ENCODE results near the gene TST. TPM values are rescaled to one million over a fixed set of nuclear protein-coding genes. Genes with fewer than 3 reads are reported as not detected.

TST gene
- total RNA-seq, 1 donor from 2014 or later: 20.9 TPM

DNA sequence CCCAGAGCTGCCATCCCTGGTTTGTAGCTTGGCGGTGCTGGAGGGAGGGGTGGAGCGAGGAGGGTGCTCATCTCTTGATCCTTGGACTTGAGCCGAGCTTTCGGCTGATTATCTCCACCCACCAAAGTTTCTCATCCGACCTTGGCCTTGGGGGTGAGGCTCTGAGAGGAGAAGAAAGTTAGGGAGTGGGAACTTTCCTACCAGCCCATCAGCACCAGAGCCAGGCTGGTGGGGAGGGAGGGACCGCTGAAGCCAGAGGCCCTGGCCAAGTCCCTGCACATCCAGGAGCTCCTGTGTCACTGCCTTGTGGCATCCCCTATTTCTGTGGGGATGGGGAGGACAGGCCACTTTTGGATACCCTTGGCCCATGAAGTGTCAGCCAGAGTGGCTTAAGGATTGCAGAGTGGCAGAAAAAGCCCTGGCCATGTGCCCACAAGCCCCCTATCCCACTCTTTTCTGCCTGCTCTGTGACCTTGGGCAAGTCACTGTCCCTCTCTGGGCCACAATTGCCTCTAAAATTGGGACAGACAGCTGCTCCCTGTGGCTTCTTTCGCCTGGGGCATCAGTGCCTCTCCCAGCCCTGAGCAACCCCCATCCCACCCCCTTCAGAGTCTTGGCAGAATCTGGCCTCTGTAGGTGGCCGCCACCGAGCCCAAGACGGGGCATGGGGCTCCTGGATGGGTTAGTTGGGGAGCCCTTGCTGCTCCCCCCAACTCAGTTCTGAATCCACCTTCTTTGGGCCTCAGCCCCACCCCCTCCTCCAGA, 42.5 kb upstream of the TST start:
- H3K4me1 ChIP-seq (ENCODE audit: control insufficient read depth in 3 of 3, insufficient read depth in 3 of 3, low read length in 3 of 3): no peaks in the 10 kb centered on the region
- no peak overlapping the region for H3K9ac ChIP-seq (ENCODE audit: low read depth in 1 of 3, low read length in 3 of 3)
- peaks cover 0 to 6% (median 2%) of the 10 kb centered on the region in 3 donors for H3K36me3 ChIP-seq (ENCODE audit: control insufficient read depth in 3 of 3, insufficient read depth in 3 of 3, low read length in 3 of 3)
- H3K27me3 ChIP-seq (ENCODE audit: control insufficient read depth in 3 of 3, insufficient read depth in 3 of 3, low read length in 3 of 3): peaks cover 4 to 11% (median 5%) of the 10 kb centered on the region in 3 donors
- no peaks in the 10 kb centered on the region for H3K9me3 ChIP-seq (ENCODE audit: control insufficient read depth in 3 of 3, low read length in 3 of 3)
- no peak overlapping the region for H3K4me3 ChIP-seq (ENCODE audit: low read length in 3 of 3)
- no peak overlapping the region for H3K27ac ChIP-seq (ENCODE audit: low read depth, low read length)

GRCh38 chr22:37060801-37061610, 41.8 kb upstream of the TST start:
- Histone ChIP-seq H3K9ac (ENCODE audit: low read depth in 1 of 3, low read length in 3 of 3) (no peak overlapping the region), H3K4me1 (ENCODE audit: control insufficient read depth in 3 of 3, insufficient read depth in 3 of 3, low read length in 3 of 3) (no peaks in the 10 kb centered on the region), H3K9me3 (ENCODE audit: control insufficient read depth in 3 of 3, low read length in 3 of 3) (no peaks in the 10 kb centered on the region), H3K27ac (ENCODE audit: low read depth, low read length) (no peak overlapping the region), H3K4me3 (ENCODE audit: low read length in 3 of 3) (no peak overlapping the region), H3K36me3 (ENCODE audit: control insufficient read depth in 3 of 3, insufficient read depth in 3 of 3, low read length in 3 of 3) (peaks cover 0 to 7% (median 4%) of the 10 kb centered on the region in 3 donors), H3K27me3 (ENCODE audit: control insufficient read depth in 3 of 3, insufficient read depth in 3 of 3, low read length in 3 of 3) (peaks cover 5 to 6% (median 5%) of the 10 kb centered on the region in 3 donors)

DNA sequence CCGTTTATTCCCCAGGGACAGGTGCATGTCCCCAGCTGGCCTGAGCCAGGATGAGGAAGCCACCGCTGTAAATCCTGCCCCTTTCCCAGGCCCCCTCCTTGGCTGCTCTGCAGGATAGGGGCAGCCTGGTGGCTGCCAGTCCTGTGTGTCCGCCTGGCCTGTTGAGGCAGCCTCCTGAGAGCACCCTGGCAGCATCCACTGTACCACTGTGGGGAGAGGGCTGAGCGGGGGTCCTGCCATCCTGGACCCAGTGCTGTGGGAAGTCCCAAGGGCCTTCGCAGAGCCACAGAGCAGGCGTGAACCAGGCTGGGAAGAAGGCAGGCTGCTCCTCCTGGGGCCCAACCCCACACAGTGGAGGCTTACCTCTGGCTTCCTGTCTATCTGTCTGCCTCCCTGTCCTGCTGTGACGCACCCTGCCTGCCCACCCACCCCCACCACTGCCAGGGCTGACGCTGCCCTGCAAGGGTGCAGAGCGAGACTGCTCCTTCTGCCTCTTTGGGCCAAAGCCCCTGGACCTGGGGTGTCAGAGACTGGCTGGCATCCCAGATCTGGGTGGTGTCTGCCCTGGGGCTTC, 40.7 kb upstream of the TST start:
- Histone ChIP-seq H3K36me3 (ENCODE audit: control insufficient read depth in 3 of 3, insufficient read depth in 3 of 3, low read length in 3 of 3) (peaks cover 0 to 10% (median 4%) of the 10 kb centered on the region in 3 donors), H3K9ac (ENCODE audit: low read depth in 1 of 3, low read length in 3 of 3) (no peak overlapping the region), H3K4me1 (ENCODE audit: control insufficient read depth in 3 of 3, insufficient read depth in 3 of 3, low read length in 3 of 3) (no peaks in the 10 kb centered on the region)

DNA sequence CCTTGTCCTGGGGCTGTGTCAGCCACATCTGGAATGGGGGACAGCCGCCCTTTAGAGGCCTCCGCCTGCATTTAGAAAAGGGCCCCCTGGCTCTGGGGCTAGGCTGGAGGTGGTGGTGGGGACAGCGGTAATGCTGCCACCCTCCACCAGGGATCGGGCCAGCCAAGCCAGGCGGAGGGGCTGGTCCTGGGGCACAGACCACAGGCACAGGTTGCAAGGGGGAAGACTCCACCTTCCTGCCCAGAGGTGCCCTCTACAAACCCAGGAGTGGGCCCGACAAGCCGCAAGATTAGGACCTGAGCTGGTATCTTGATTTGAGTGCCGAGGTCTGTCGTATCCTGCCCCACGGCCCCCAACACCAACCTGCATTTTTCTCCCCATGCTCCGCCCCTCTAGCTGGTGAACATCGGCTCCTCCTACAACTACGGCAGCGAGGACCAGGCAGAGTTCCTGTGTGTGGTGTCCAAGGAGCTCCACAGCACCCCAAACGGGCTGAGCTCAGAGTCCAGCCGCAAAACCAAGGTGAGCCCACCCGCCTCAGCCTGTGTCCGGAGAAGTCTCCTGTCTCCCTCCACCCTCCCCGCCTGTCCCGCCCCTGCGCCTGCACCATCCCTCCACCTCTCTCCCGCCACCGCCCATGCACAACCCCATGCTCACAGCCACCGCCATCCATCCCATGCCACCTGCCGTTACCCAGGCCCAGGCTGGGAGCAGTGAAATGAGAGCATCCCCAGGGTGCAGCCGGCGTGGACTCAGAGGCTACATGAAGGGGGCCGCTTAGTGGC, 39.9 kb upstream of the TST start:
- H3K4me3 ChIP-seq (ENCODE audit: low read length in 3 of 3): no peak overlapping the region
- H3K36me3 ChIP-seq (ENCODE audit: control insufficient read depth in 3 of 3, insufficient read depth in 3 of 3, low read length in 3 of 3): peaks cover 0 to 10% (median 4%) of the 10 kb centered on the region in 3 donors
- peaks cover 0 to 5% (median 4%) of the 10 kb centered on the region in 3 donors for H3K27me3 ChIP-seq (ENCODE audit: control insufficient read depth in 3 of 3, insufficient read depth in 3 of 3, low read length in 3 of 3)
- no peak overlapping the region for H3K27ac ChIP-seq (ENCODE audit: low read depth, low read length)
- H3K9ac ChIP-seq (ENCODE audit: low read depth in 1 of 3, low read length in 3 of 3): no peak overlapping the region
- no peaks in the 10 kb centered on the region for H3K4me1 ChIP-seq (ENCODE audit: control insufficient read depth in 3 of 3, insufficient read depth in 3 of 3, low read length in 3 of 3)
- H3K9me3 ChIP-seq (ENCODE audit: control insufficient read depth in 3 of 3, low read length in 3 of 3): no peaks in the 10 kb centered on the region

More for the DNA sequence above, 40.7 kb upstream of the TST start:
- no peak overlapping the region for H3K4me3 ChIP-seq (ENCODE audit: low read length in 3 of 3)
- no peak overlapping the region for H3K27ac ChIP-seq (ENCODE audit: low read depth, low read length)
- no peaks in the 10 kb centered on the region for H3K9me3 ChIP-seq (ENCODE audit: control insufficient read depth in 3 of 3, low read length in 3 of 3)
- peaks cover 0 to 5% (median 4%) of the 10 kb centered on the region in 3 donors for H3K27me3 ChIP-seq (ENCODE audit: control insufficient read depth in 3 of 3, insufficient read depth in 3 of 3, low read length in 3 of 3)

GRCh38 chr22:37057796-37058510, 38.7 kb upstream of the TST start:
- peaks cover 0 to 1% (median 0%) of the 10 kb centered on the region in 3 donors for H3K4me1 ChIP-seq (ENCODE audit: control insufficient read depth in 3 of 3, insufficient read depth in 3 of 3, low read length in 3 of 3)
- no peaks in the 10 kb centered on the region for H3K9me3 ChIP-seq (ENCODE audit: control insufficient read depth in 3 of 3, low read length in 3 of 3)
- H3K36me3 ChIP-seq (ENCODE audit: control insufficient read depth in 3 of 3, insufficient read depth in 3 of 3, low read length in 3 of 3): peaks cover 0 to 10% (median 6%) of the 10 kb centered on the region in 3 donors
- no peak overlapping the region for H3K4me3 ChIP-seq (ENCODE audit: low read length in 3 of 3)
- H3K27ac ChIP-seq (ENCODE audit: low read depth, low read length): no peak overlapping the region
- H3K9ac ChIP-seq (ENCODE audit: low read depth in 1 of 3, low read length in 3 of 3): no peak overlapping the region
- H3K27me3 ChIP-seq (ENCODE audit: control insufficient read depth in 3 of 3, insufficient read depth in 3 of 3, low read length in 3 of 3): peaks cover 2 to 13% (median 4%) of the 10 kb centered on the region in 3 donors

DNA sequence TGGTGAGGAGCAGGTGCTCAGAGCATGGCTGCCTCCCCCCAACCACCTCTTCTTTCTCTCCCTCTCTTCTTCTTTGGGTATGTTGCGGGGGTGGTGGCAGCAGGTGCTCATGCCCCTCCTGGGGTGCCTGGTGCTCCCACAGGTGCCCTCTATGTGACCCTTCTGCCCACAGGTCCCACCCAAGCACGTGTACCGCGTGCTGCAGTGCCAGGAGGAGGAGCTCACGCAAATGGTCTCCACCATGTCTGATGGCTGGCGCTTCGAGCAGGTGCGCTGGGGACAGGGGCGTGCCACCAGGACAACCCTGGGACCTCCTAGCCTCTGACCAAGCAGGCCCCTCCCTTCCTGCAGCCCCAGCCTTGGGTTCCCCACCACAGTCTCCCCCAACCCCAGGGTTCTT, 38.0 kb upstream of the TST start:
- Histone ChIP-seq H3K4me3 (ENCODE audit: low read length in 3 of 3) (no peak overlapping the region), H3K27ac (ENCODE audit: low read depth, low read length) (no peak overlapping the region), H3K4me1 (ENCODE audit: control insufficient read depth in 3 of 3, insufficient read depth in 3 of 3, low read length in 3 of 3) (peaks cover 4 to 8% (median 5%) of the 10 kb centered on the region in 3 donors), H3K9me3 (ENCODE audit: control insufficient read depth in 3 of 3, low read length in 3 of 3) (no peaks in the 10 kb centered on the region), H3K9ac (ENCODE audit: low read depth in 1 of 3, low read length in 3 of 3) (no peak overlapping the region), H3K27me3 (ENCODE audit: control insufficient read depth in 3 of 3, insufficient read depth in 3 of 3, low read length in 3 of 3) (peaks cover 7 to 20% (median 9%) of the 10 kb centered on the region in 3 donors), H3K36me3 (ENCODE audit: control insufficient read depth in 3 of 3, insufficient read depth in 3 of 3, low read length in 3 of 3) (peaks cover 0 to 10% (median 6%) of the 10 kb centered on the region in 3 donors)

DNA sequence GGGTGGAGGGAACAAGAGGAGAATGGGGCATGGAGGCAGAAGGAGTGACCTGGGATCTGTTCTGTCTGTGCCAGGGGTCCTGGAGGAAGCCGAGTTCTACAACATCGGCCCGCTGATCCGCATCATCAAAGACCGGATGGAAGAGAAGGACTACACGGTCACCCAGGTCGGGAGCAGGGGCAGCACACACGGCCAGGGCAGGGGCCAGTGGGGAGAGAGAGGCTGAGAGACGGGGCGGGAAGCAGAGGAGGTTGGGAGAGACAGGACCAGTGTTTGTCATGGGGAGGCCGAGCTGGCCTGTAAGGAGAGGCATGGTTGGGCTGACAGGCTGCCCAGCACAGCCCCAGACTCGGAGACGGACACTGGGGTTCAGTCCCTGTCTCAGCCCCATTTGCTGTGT, 37.0 kb upstream of the TST start:
- H3K4me3 ChIP-seq (ENCODE audit: low read length in 3 of 3): no peak overlapping the region
- peaks cover 12 to 29% (median 13%) of the 10 kb centered on the region in 3 donors for H3K27me3 ChIP-seq (ENCODE audit: control insufficient read depth in 3 of 3, insufficient read depth in 3 of 3, low read length in 3 of 3)
- no peak overlapping the region for H3K9ac ChIP-seq (ENCODE audit: low read depth in 1 of 3, low read length in 3 of 3)
- no peaks in the 10 kb centered on the region for H3K9me3 ChIP-seq (ENCODE audit: control insufficient read depth in 3 of 3, low read length in 3 of 3)
- no peak overlapping the region for H3K27ac ChIP-seq (ENCODE audit: low read depth, low read length)
- H3K36me3 ChIP-seq (ENCODE audit: control insufficient read depth in 3 of 3, insufficient read depth in 3 of 3, low read length in 3 of 3): peaks cover 0 to 10% (median 6%) of the 10 kb centered on the region in 3 donors
- H3K4me1 ChIP-seq (ENCODE audit: control insufficient read depth in 3 of 3, insufficient read depth in 3 of 3, low read length in 3 of 3): peaks cover 7 to 10% (median 8%) of the 10 kb centered on the region in 3 donors

DNA sequence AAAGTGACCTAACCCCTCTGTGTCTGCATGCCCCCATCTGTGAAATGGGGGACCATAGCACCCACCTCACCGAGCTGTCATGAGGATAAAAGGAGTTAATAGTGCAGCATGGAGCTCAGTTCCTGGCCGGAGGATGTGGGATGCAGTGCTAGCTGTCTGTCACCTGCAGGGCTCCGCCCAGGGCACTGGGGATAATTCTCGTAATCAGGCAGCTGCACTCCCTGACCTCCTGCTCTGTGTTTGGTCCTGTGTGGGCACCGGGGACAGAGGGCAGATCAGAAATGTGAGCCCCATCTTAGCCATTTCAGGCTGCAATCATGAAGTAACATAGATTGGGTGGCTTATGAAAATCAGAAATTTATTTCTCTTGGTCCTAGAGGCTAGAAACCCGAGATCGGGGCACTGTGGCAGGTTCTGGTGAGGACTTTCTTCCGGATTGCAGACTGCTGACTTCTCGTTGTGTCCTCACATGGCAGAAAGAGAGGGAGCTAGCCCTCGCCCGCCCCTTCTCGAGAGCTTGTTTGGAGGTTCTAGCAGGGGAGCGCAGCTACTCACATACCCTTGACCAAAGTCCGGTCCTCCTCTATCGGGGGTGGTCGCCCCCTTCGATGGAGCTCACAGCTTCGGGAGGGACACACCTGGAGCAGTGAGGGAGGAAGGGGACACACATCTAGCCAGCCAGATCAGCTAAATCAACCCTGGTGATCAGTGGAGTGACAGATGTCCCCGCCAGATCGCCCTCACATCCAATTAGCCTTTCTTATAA, 35.5 kb upstream of the TST start:
- Histone ChIP-seq H3K36me3 (ENCODE audit: control insufficient read depth in 3 of 3, insufficient read depth in 3 of 3, low read length in 3 of 3) (peaks cover 0 to 8% (median 6%) of the 10 kb centered on the region in 3 donors), H3K27ac (ENCODE audit: low read depth, low read length) (no peak overlapping the region), H3K9me3 (ENCODE audit: control insufficient read depth in 3 of 3, low read length in 3 of 3) (no peaks in the 10 kb centered on the region), H3K9ac (ENCODE audit: low read depth in 1 of 3, low read length in 3 of 3) (no peak overlapping the region), H3K4me1 (ENCODE audit: control insufficient read depth in 3 of 3, insufficient read depth in 3 of 3, low read length in 3 of 3) (peaks cover 7 to 10% (median 8%) of the 10 kb centered on the region in 3 donors), H3K27me3 (ENCODE audit: control insufficient read depth in 3 of 3, insufficient read depth in 3 of 3, low read length in 3 of 3) (peaks cover 18 to 35% (median 21%) of the 10 kb centered on the region in 3 donors), H3K4me3 (ENCODE audit: low read length in 3 of 3) (no peak overlapping the region)

All from skeletal muscle tissue (tissue), 4 donors.